HEK293 (cell line): ENCODE measurements around the gene TRAF7.
"Not testable (repeated sequence)": the region's sequence is repeated elsewhere in the genome, so short reads cannot be mapped to it uniquely, and the experiment has no call there.

Source experiments
- CTCF ChIA-PET: fragments of 350-600 bp; formaldehyde crosslinking; extraction: SDS; loops from one replicate; lab custom pipeline; 2021; ENCODE audit warnings: antibody characterized with exemption; lab: Yijun Ruan, JAX
- POLR2A ChIA-PET: fragments of 300-600 bp; formaldehyde crosslinking; extraction: SDS; loops from one replicate; lab custom pipeline; 2020; ENCODE audit warnings: antibody characterized with exemption, inconsistent platforms; lab: Yijun Ruan, JAX
- H3K27ac ChIP-seq: fragments of 200-500 bp; sonication (Bioruptor generic); 2 replicates; pipeline ENCODE4 v1.5.1; 2014; ENCODE audit warnings: low read depth, low read length, control low read depth, inconsistent platforms; ENCODE audit errors: extremely low read depth
- H3K36me3 ChIP-seq, 2 experiments: fragments of 200-500 bp in 1 of 2; sonication (Bioruptor generic) in 1 of 2; 1 replicate in 1 of 2; 2 replicates in 1 of 2; pipeline ENCODE4 v1.5.1; 2014 to 2017; ENCODE audit warnings: inconsistent platforms in 2 of 2, low read length in 2 of 2; ENCODE audit not compliant: control insufficient read depth in 2 of 2, insufficient read depth in 1 of 2
- H3K4me1 ChIP-seq: fragments of 200-500 bp; sonication (Bioruptor generic); 2 replicates; pipeline ENCODE4 v1.5.1; 2014; ENCODE audit warnings: mild to moderate bottlenecking, low read length, inconsistent platforms; ENCODE audit not compliant: control insufficient read depth, insufficient read depth
- H3K4me3 ChIP-seq: 2 replicates; pipeline ENCODE4 v1.5.1; 2011; ENCODE audit warnings: low read depth, mild to moderate bottlenecking, control low read depth, low read length, moderate library complexity
- H3K9me3 ChIP-seq: fragments of 200-500 bp; sonication (Bioruptor generic); 2 replicates; pipeline ENCODE4 v1.5.1; 2014; ENCODE audit warnings: low read depth, low read length, inconsistent platforms; ENCODE audit not compliant: control insufficient read depth, insufficient read depth
- ZBTB8A ChIP-seq: fragments of 450-650 bp; formaldehyde crosslinking; IDR thresholded peaks from 2 replicates; pipeline ENCODE4 v1.5.1; 2016; ENCODE audit warnings: missing biosample characterization, missing genetic modification characterization
- ZFP37 ChIP-seq: fragments of 450-650 bp; formaldehyde crosslinking; IDR thresholded peaks from 2 replicates; pipeline ENCODE4 v1.5.1; 2016; ENCODE audit warnings: missing biosample characterization, missing genetic modification characterization
- ZNF133 ChIP-seq: fragments of 450-650 bp; formaldehyde crosslinking; IDR thresholded peaks from 2 replicates; pipeline ENCODE4 v1.5.1; 2016; ENCODE audit warnings: missing biosample characterization, missing genetic modification characterization
- ZNF140 ChIP-seq: fragments of 450-650 bp; formaldehyde crosslinking; IDR thresholded peaks from 2 replicates; pipeline ENCODE4 v1.5.1; 2016; ENCODE audit warnings: missing biosample characterization, missing genetic modification characterization
- ZNF19 ChIP-seq: fragments of 450-650 bp; formaldehyde crosslinking; IDR thresholded peaks from 2 replicates; pipeline ENCODE4; 2016; ENCODE audit warnings: missing biosample characterization, missing genetic modification characterization, low read depth
- ZNF202 ChIP-seq: fragments of 450-650 bp; formaldehyde crosslinking; IDR thresholded peaks from 2 replicates; pipeline ENCODE4 v1.5.1; 2016; ENCODE audit warnings: missing biosample characterization, missing genetic modification characterization, borderline replicate concordance
- ZNF266 ChIP-seq: fragments of 450-650 bp; formaldehyde crosslinking; IDR thresholded peaks from 2 replicates; pipeline ENCODE4 v1.5.1; 2016; ENCODE audit warnings: missing biosample characterization, missing genetic modification characterization, low read depth
- ZNF292 ChIP-seq: fragments of 450-650 bp; formaldehyde crosslinking; IDR thresholded peaks from 2 replicates; pipeline ENCODE4 v1.5.1; 2016; ENCODE audit warnings: low read depth, missing biosample characterization, missing genetic modification characterization, borderline replicate concordance
- ZNF394 ChIP-seq: fragments of 450-650 bp; formaldehyde crosslinking; IDR thresholded peaks from 2 replicates; pipeline ENCODE4 v1.5.1; 2016; ENCODE audit warnings: missing biosample characterization, missing genetic modification characterization, mild to moderate bottlenecking, moderate library complexity, borderline replicate concordance
- ZNF404 ChIP-seq: fragments of 450-650 bp; formaldehyde crosslinking; IDR thresholded peaks from 2 replicates; pipeline ENCODE4 v1.5.1; 2017; ENCODE audit warnings: missing biosample characterization, missing genetic modification characterization
- ZNF426 ChIP-seq: fragments of 450-650 bp; formaldehyde crosslinking; IDR thresholded peaks from 2 replicates; pipeline ENCODE4 v1.5.1; 2017; ENCODE audit warnings: missing biosample characterization, missing genetic modification characterization, mild to moderate bottlenecking, inconsistent platforms, moderate library complexity
- ZNF433 ChIP-seq: fragments of 450-650 bp; formaldehyde crosslinking; IDR thresholded peaks from 2 replicates; pipeline ENCODE4 v1.5.1; 2016; ENCODE audit warnings: missing biosample characterization, missing genetic modification characterization, low read depth
- ZNF558 ChIP-seq: fragments of 450-650 bp; formaldehyde crosslinking; IDR thresholded peaks from 2 replicates; pipeline ENCODE4 v1.5.1; 2016; ENCODE audit warnings: missing biosample characterization, missing genetic modification characterization
- ZNF560 ChIP-seq: fragments of 450-650 bp; formaldehyde crosslinking; IDR thresholded peaks from 2 replicates; pipeline ENCODE4 v1.5.1; 2017; ENCODE audit warnings: missing biosample characterization, missing genetic modification characterization, borderline replicate concordance
- ZNF623 ChIP-seq: fragments of 450-650 bp; formaldehyde crosslinking; IDR thresholded peaks from 2 replicates; pipeline ENCODE4 v1.5.1; 2016; ENCODE audit warnings: missing biosample characterization, missing genetic modification characterization
- ZNF654 ChIP-seq: fragments of 450-650 bp; formaldehyde crosslinking; IDR thresholded peaks from 2 replicates; pipeline ENCODE4 v1.5.1; 2016; ENCODE audit warnings: low read depth, missing biosample characterization, missing genetic modification characterization
- ZNF664 ChIP-seq: fragments of 450-650 bp; formaldehyde crosslinking; IDR thresholded peaks from 2 replicates; pipeline ENCODE4 v1.5.1; 2016; ENCODE audit warnings: missing biosample characterization, missing genetic modification characterization
- ZNF791 ChIP-seq: fragments of 450-650 bp; formaldehyde crosslinking; IDR thresholded peaks from 2 replicates; pipeline ENCODE4 v1.5.1; 2016; ENCODE audit warnings: missing biosample characterization, missing genetic modification characterization
- ZXDB ChIP-seq: fragments of 450-650 bp; formaldehyde crosslinking; IDR thresholded peaks from 2 replicates; pipeline ENCODE4 v1.5.1; 2016; ENCODE audit warnings: missing biosample characterization, missing genetic modification characterization
- TF ChIP-seq, protein P1 (sequence below): fragments of 450-650 bp; formaldehyde crosslinking; IDR thresholded peaks from 2 replicates; pipeline ENCODE4 v1.5.1; 2016; ENCODE audit warnings: missing biosample characterization, missing genetic modification characterization
- TF ChIP-seq, protein P2 (sequence below): fragments of 450-650 bp; formaldehyde crosslinking; IDR thresholded peaks from 2 replicates; pipeline ENCODE4 v1.5.1; 2016; ENCODE audit warnings: missing biosample characterization, missing genetic modification characterization
- TF ChIP-seq, protein P3 (sequence below): fragments of 450-650 bp; formaldehyde crosslinking; conservative IDR thresholded peaks from 2 replicates; pipeline ENCODE4 v1.5.1; 2016; ENCODE audit warnings: low read depth, missing biosample characterization, missing genetic modification characterization
- TF ChIP-seq, protein P4 (sequence below): fragments of 450-650 bp; formaldehyde crosslinking; conservative IDR thresholded peaks from 2 replicates; pipeline ENCODE4 v1.5.1; 2016; ENCODE audit warnings: low read depth, missing biosample characterization, missing genetic modification characterization

The TRAF7 gene

DNA sequence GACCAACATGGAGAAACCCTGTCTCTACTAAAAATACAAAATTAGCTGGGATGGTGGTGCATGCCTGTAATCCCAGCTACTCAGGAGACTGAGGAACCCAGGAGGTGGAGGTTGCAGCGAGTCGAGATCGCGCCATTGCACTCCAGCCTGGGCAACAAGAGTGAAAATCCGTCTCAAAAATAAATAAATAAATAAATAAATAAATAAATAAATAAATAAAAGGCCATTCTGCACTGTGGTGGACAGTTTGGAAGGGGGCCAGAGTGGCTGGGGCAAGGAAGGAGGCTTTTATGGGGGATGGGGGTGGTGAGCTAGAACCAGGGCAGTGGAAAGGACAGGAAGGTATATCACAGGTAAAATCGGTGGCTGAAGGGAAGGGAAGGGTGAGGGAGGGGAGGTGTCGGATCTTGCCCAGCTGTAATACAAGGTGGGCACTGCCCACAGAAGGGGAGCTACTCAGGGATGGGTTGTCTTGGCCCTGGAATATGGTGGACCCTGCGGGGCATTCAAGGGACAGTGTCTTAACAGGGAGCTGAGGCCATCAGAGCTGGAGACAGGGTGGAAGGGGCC lies 47.6 kb downstream of the TRAF7 start:
- peaks cover 0 to 17% of the 10 kb centered on the region in 2 experiments; a peak in 1 of 3 replicates for H3K36me3 ChIP-seq
- not testable (repeated sequence) for H3K27ac ChIP-seq
- 0 out of 2 replicates have a peak, but pooled peaks have one; percentile 37 for TF ChIP-seq ZNF404 (tag by site-specific recombination)
- peak; percentile 90 for TF ChIP-seq ZNF394 (tag by site-specific recombination)
- TF ChIP-seq ZXDB (tag by site-specific recombination): peak; percentile 47; the same call in 1 of the 2 replicates
- TF ChIP-seq, protein P1, sequence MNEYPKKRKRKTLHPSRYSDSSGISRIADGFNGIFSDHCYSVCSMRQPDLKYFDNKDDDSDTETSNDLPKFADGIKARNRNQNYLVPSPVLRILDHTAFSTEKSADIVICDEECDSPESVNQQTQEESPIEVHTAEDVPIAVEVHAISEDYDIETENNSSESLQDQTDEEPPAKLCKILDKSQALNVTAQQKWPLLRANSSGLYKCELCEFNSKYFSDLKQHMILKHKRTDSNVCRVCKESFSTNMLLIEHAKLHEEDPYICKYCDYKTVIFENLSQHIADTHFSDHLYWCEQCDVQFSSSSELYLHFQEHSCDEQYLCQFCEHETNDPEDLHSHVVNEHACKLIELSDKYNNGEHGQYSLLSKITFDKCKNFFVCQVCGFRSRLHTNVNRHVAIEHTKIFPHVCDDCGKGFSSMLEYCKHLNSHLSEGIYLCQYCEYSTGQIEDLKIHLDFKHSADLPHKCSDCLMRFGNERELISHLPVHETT (tag by site-specific recombination): peak; percentile 49; the same call in 1 of the 2 replicates
- TF ChIP-seq ZFP37 (tag by site-specific recombination): 0 out of 2 replicates have a peak, but pooled peaks have one; percentile 28
- TF ChIP-seq ZNF19: 0 out of 2 replicates have a peak, but pooled peaks have one; percentile 33
- TF ChIP-seq, protein P2, sequence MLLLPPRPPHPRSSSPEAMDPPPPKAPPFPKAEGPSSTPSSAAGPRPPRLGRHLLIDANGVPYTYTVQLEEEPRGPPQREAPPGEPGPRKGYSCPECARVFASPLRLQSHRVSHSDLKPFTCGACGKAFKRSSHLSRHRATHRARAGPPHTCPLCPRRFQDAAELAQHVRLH: 0 out of 2 replicates have a peak, but pooled peaks have one; percentile 21
- TF ChIP-seq ZNF140 (tag by site-specific recombination): peak; percentile 21; the same call in 1 of the 2 replicates
- peak; percentile 56; the same call in 1 of the 2 replicates for TF ChIP-seq ZBTB8A (tag by site-specific recombination)
- TF ChIP-seq, protein P3, sequence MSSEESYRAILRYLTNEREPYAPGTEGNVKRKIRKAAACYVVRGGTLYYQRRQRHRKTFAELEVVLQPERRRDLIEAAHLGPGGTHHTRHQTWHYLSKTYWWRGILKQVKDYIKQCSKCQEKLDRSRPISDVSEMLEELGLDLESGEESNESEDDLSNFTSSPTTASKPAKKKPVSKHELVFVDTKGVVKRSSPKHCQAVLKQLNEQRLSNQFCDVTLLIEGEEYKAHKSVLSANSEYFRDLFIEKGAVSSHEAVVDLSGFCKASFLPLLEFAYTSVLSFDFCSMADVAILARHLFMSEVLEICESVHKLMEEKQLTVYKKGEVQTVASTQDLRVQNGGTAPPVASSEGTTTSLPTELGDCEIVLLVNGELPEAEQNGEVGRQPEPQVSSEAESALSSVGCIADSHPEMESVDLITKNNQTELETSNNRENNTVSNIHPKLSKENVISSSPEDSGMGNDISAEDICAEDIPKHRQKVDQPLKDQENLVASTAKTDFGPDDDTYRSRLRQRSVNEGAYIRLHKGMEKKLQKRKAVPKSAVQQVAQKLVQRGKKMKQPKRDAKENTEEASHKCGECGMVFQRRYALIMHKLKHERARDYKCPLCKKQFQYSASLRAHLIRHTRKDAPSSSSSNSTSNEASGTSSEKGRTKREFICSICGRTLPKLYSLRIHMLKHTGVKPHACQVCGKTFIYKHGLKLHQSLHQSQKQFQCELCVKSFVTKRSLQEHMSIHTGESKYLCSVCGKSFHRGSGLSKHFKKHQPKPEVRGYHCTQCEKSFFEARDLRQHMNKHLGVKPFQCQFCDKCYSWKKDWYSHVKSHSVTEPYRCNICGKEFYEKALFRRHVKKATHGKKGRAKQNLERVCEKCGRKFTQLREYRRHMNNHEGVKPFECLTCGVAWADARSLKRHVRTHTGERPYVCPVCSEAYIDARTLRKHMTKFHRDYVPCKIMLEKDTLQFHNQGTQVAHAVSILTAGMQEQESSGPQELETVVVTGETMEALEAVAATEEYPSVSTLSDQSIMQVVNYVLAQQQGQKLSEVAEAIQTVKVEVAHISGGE (tag by site-specific recombination): peak; percentile 63
- TF ChIP-seq ZNF560 (tag by site-specific recombination): peak; percentile 62; the same call in 1 of the 2 replicates
- peak; percentile 67; the same call in 1 of the 2 replicates for TF ChIP-seq ZNF266 (tag by site-specific recombination)
- TF ChIP-seq ZNF292 (tag by site-specific recombination): 0 out of 2 replicates have a peak, but pooled peaks have one; percentile 22
- TF ChIP-seq ZNF664 (tag by site-specific recombination): peak; percentile 56
- TF ChIP-seq ZNF623: peak; percentile 73
- peak; percentile 69; the same call in 1 of the 2 replicates for TF ChIP-seq ZNF202 (tag by site-specific recombination)
- TF ChIP-seq ZNF791 (tag by site-specific recombination): peak; percentile 30; the same call in 1 of the 2 replicates
- TF ChIP-seq ZNF654 (tag by site-specific recombination): 0 out of 2 replicates have a peak, but pooled peaks have one; percentile 21
- TF ChIP-seq, protein P4, sequence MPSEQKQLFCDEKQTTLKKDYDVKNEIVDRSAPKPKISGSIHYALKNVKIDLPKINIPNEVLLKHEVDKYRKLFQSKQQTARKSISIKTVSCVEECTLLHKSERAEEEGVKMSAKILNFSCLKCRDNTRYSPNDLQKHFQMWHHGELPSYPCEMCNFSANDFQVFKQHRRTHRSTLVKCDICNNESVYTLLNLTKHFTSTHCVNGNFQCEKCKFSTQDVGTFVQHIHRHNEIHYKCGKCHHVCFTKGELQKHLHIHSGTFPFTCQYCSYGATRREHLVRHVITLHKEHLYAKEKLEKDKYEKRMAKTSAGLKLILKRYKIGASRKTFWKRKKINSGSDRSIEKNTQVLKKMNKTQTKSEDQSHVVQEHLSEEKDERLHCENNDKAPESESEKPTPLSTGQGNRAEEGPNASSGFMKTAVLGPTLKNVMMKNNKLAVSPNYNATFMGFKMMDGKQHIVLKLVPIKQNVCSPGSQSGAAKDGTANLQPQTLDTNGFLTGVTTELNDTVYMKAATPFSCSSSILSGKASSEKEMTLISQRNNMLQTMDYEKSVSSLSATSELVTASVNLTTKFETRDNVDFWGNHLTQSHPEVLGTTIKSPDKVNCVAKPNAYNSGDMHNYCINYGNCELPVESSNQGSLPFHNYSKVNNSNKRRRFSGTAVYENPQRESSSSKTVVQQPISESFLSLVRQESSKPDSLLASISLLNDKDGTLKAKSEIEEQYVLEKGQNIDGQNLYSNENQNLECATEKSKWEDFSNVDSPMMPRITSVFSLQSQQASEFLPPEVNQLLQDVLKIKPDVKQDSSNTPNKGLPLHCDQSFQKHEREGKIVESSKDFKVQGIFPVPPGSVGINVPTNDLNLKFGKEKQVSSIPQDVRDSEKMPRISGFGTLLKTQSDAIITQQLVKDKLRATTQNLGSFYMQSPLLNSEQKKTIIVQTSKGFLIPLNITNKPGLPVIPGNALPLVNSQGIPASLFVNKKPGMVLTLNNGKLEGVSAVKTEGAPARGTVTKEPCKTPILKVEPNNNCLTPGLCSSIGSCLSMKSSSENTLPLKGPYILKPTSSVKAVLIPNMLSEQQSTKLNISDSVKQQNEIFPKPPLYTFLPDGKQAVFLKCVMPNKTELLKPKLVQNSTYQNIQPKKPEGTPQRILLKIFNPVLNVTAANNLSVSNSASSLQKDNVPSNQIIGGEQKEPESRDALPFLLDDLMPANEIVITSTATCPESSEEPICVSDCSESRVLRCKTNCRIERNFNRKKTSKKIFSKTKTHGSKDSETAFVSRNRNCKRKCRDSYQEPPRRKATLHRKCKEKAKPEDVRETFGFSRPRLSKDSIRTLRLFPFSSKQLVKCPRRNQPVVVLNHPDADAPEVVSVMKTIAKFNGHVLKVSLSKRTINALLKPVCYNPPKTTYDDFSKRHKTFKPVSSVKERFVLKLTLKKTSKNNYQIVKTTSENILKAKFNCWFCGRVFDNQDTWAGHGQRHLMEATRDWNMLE (tag by site-specific recombination): peak; percentile 78
- TF ChIP-seq ZNF558 (tag by site-specific recombination): peak; percentile 72
- peak; percentile 67 for TF ChIP-seq ZNF433 (tag by site-specific recombination)
- TF ChIP-seq ZNF133: peak; percentile 99
- peak; percentile 77 for TF ChIP-seq ZNF426
- TF ChIP-seq, all 188 proteins: peak for 23; not testable (repeated sequence) for 165
- not testable (repeated sequence) for H3K9me3 ChIP-seq, H3K4me1 ChIP-seq, H3K4me3 ChIP-seq
- POLR2A ChIA-PET: interaction anchor here (1.6 to 4.3 kb wide), 2 partner anchors 11 to 48 kb away, joined by 9 to 20 read pairs; partner anchors contain the start of genes PGP and TRAF7
- CTCF ChIA-PET: interaction anchor here (0.8 to 1.5 kb wide), 2 partner anchors 8 to 181 kb away, joined by 3 to 6 read pairs; no protein-coding TSS in a partner anchor
